ENCODE measurements around the gene MROH7.

DNA sequence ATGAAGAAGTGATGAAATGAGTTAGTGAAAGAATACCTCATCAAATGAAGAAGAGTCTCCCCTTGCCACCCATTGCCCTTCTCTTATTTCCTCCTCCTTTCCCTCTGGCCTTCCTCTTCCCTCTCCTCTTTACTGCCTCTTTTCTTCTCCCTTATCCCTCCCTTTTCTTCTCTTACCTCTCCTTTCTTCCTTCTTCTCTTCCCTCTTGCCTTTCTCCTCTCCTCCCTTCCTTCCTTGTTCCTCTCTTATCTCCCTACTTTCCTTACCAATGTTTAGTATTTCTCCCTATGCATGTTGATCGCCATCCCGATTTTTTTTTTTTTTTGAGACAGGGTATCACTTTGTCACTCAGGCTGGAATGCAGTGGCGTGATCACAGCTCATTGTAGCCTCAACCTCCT, 8.8 kb downstream of the MROH7 start:
- TF ChIP-seq, protein P1, sequence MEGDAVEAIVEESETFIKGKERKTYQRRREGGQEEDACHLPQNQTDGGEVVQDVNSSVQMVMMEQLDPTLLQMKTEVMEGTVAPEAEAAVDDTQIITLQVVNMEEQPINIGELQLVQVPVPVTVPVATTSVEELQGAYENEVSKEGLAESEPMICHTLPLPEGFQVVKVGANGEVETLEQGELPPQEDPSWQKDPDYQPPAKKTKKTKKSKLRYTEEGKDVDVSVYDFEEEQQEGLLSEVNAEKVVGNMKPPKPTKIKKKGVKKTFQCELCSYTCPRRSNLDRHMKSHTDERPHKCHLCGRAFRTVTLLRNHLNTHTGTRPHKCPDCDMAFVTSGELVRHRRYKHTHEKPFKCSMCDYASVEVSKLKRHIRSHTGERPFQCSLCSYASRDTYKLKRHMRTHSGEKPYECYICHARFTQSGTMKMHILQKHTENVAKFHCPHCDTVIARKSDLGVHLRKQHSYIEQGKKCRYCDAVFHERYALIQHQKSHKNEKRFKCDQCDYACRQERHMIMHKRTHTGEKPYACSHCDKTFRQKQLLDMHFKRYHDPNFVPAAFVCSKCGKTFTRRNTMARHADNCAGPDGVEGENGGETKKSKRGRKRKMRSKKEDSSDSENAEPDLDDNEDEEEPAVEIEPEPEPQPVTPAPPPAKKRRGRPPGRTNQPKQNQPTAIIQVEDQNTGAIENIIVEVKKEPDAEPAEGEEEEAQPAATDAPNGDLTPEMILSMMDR (IDR thresholded peaks at IDR 0.05): no peak
- no peak for TF ChIP-seq POLR2A (IDR thresholded peaks at IDR 0.05)
